Measurements from ENCODE around the gene ANO1.

The ANO1 gene

GRCh38 chr11:70063555-70063954 is 14.6 kb upstream of the ANO1 start:
- no peak for DNase-seq
- Mint-ChIP-seq H3K4me1 (no peaks in the 10 kb centered on the region), H3K9me3 (no peaks in the 10 kb centered on the region)

GRCh38 chr11:70064008-70064725 is 13.9 kb upstream of the ANO1 start:
- Mint-ChIP-seq H3K4me1 (no peaks in the 10 kb centered on the region), H3K4me3 (no peak overlapping the region), H3K27ac (no peak overlapping the region), H3K9me3 (no peaks in the 10 kb centered on the region), H3K27me3 (peaks cover 30 to 37% of the 10 kb centered on the region in 2 donors), H3K36me3 (no peaks in the 10 kb centered on the region)
- ATAC-seq (replicated peaks) (no peak), DNase-seq (no peak)

More at GRCh38 chr11:70063555-70063954, 14.6 kb upstream of the ANO1 start:
- no peak for ATAC-seq (replicated peaks)
- Mint-ChIP-seq H3K4me3 (no peak overlapping the region), H3K36me3 (no peaks in the 10 kb centered on the region), H3K27ac (no peak overlapping the region), H3K27me3 (peaks cover 28 to 33% of the 10 kb centered on the region in 2 donors)

- Mint-ChIP-seq H3K27ac (no peak overlapping the region), H3K36me3 (no peaks in the 10 kb centered on the region), H3K9me3 (no peaks in the 10 kb centered on the region), H3K4me1 (no peaks in the 10 kb centered on the region), H3K27me3 (peaks cover 36 to 44% of the 10 kb centered on the region in 2 donors), H3K4me3 (no peak overlapping the region)
- ATAC-seq (replicated peaks) (no peak), DNase-seq (no peak)
Measured at GRCh38 chr11:70064726-70065317, 13.3 kb upstream of the ANO1 start.

GRCh38 chr11:70065318-70066135 is 12.6 kb upstream of the ANO1 start:
- DNase-seq = no peak
- peaks cover 43 to 51% of the 10 kb centered on the region in 2 donors for H3K27me3 Mint-ChIP-seq
- ATAC-seq (replicated peaks) = no peak
- H3K9me3 Mint-ChIP-seq = no peaks in the 10 kb centered on the region
- no peak overlapping the region for H3K27ac Mint-ChIP-seq
- H3K36me3 Mint-ChIP-seq = no peaks in the 10 kb centered on the region
- H3K4me1 Mint-ChIP-seq = no peaks in the 10 kb centered on the region
- no peak overlapping the region for H3K4me3 Mint-ChIP-seq

GRCh38 chr11:70066136-70066520 is 12.0 kb upstream of the ANO1 start:
- Mint-ChIP-seq H3K4me1 (no peaks in the 10 kb centered on the region), H3K27ac (no peak overlapping the region), H3K9me3 (no peaks in the 10 kb centered on the region), H3K36me3 (no peaks in the 10 kb centered on the region), H3K4me3 (no peak overlapping the region), H3K27me3 (peaks cover 49 to 56% of the 10 kb centered on the region in 2 donors)
- ATAC-seq (replicated peaks) = no peak
- no peak for DNase-seq

GRCh38 chr11:70066628-70067027 is 11.5 kb upstream of the ANO1 start:
- no peak for DNase-seq
- peaks cover 49 to 57% of the 10 kb centered on the region in 2 donors for H3K27me3 Mint-ChIP-seq
- no peak overlapping the region for H3K27ac Mint-ChIP-seq
- no peaks in the 10 kb centered on the region for H3K4me1 Mint-ChIP-seq
- no peaks in the 10 kb centered on the region for H3K36me3 Mint-ChIP-seq
- ATAC-seq (replicated peaks) = no peak
- H3K4me3 Mint-ChIP-seq = no peak overlapping the region
- no peaks in the 10 kb centered on the region for H3K9me3 Mint-ChIP-seq

GRCh38 chr11:70067036-70067435 is 11.1 kb upstream of the ANO1 start:
- DNase-seq (no peak), ATAC-seq (replicated peaks) (no peak)
- Mint-ChIP-seq H3K4me3 (no peak overlapping the region), H3K27me3 (peaks cover 54 to 61% of the 10 kb centered on the region in 2 donors), H3K27ac (no peak overlapping the region), H3K4me1 (peaks cover 0 to under 1% of the 10 kb centered on the region in 2 donors), H3K9me3 (no peaks in the 10 kb centered on the region), H3K36me3 (no peaks in the 10 kb centered on the region)

GRCh38 chr11:70067591-70068341 is 10.4 kb upstream of the ANO1 start:
- H3K4me3 Mint-ChIP-seq = no peak overlapping the region
- no peaks in the 10 kb centered on the region for H3K9me3 Mint-ChIP-seq
- H3K4me1 Mint-ChIP-seq = peaks cover 4 to 8% of the 10 kb centered on the region in 2 donors
- DNase-seq (no peak), ATAC-seq (replicated peaks) (no peak)
- peaks cover 59 to 68% of the 10 kb centered on the region in 2 donors for H3K27me3 Mint-ChIP-seq
- no peak overlapping the region for H3K27ac Mint-ChIP-seq
- H3K36me3 Mint-ChIP-seq = no peaks in the 10 kb centered on the region

- DNase-seq (no peak), ATAC-seq (replicated peaks) (no peak)
- H3K4me1 Mint-ChIP-seq = peaks cover 8 to 14% of the 10 kb centered on the region in 2 donors
- no peak overlapping the region for H3K4me3 Mint-ChIP-seq
- no peak overlapping the region for H3K27ac Mint-ChIP-seq
- H3K36me3 Mint-ChIP-seq = no peaks in the 10 kb centered on the region
- no peaks in the 10 kb centered on the region for H3K9me3 Mint-ChIP-seq
- H3K27me3 Mint-ChIP-seq = peaks cover 64 to 74% of the 10 kb centered on the region in 2 donors
Measured at GRCh38 chr11:70068345-70068744, 9.8 kb upstream of the ANO1 start.

GRCh38 chr11:70068950-70069349 is 9.2 kb upstream of the ANO1 start:
- no peak overlapping the region for H3K4me3 Mint-ChIP-seq
- H3K4me1 Mint-ChIP-seq = peaks cover 11 to 20% of the 10 kb centered on the region in 2 donors
- no peak for ATAC-seq (replicated peaks)
- H3K27me3 Mint-ChIP-seq = peaks cover 64 to 75% of the 10 kb centered on the region in 2 donors
- H3K27ac Mint-ChIP-seq = no peak overlapping the region
- H3K36me3 Mint-ChIP-seq = no peaks in the 10 kb centered on the region
- DNase-seq = no peak
- H3K9me3 Mint-ChIP-seq = no peaks in the 10 kb centered on the region

- Mint-ChIP-seq H3K36me3 (no peaks in the 10 kb centered on the region), H3K9me3 (no peaks in the 10 kb centered on the region), H3K27ac (no peak overlapping the region), H3K4me1 (peaks cover 13 to 25% of the 10 kb centered on the region in 2 donors), H3K27me3 (peaks cover 71 to 79% of the 10 kb centered on the region in 2 donors), H3K4me3 (no peak overlapping the region)
- DNase-seq (no peak), ATAC-seq (replicated peaks) (no peak)
Measured at GRCh38 chr11:70070706-70071105, 7.4 kb upstream of the ANO1 start.

- Mint-ChIP-seq H3K27ac (no peak overlapping the region), H3K36me3 (no peaks in the 10 kb centered on the region), H3K4me1 (peaks cover 17 to 27% of the 10 kb centered on the region in 2 donors), H3K4me3 (no peak overlapping the region), H3K9me3 (no peaks in the 10 kb centered on the region), H3K27me3 (peaks cover 78 to 86% of the 10 kb centered on the region in 2 donors)
- DNase-seq (no peak), ATAC-seq (replicated peaks) (no peak)
Measured at GRCh38 chr11:70071996-70072395, 6.1 kb upstream of the ANO1 start.

- Mint-ChIP-seq H3K27ac (no peak overlapping the region), H3K36me3 (no peaks in the 10 kb centered on the region), H3K4me3 (no peak overlapping the region), H3K27me3 (peaks cover 82 to 90% of the 10 kb centered on the region in 2 donors), H3K9me3 (no peaks in the 10 kb centered on the region), H3K4me1 (peaks cover 17 to 31% of the 10 kb centered on the region in 2 donors)
- DNase-seq (no peak), ATAC-seq (replicated peaks) (no peak)
Measured at GRCh38 chr11:70072461-70072860, 5.7 kb upstream of the ANO1 start.
